Right hindlimb (tissue), 1 donor: ENCODE results near the gene PRM1.

Experiments used
- DNase-seq: peaks from one replicate; pipeline ENCODE4 v3.0.0-alpha.2; 2018

The PRM1 gene

DNA sequence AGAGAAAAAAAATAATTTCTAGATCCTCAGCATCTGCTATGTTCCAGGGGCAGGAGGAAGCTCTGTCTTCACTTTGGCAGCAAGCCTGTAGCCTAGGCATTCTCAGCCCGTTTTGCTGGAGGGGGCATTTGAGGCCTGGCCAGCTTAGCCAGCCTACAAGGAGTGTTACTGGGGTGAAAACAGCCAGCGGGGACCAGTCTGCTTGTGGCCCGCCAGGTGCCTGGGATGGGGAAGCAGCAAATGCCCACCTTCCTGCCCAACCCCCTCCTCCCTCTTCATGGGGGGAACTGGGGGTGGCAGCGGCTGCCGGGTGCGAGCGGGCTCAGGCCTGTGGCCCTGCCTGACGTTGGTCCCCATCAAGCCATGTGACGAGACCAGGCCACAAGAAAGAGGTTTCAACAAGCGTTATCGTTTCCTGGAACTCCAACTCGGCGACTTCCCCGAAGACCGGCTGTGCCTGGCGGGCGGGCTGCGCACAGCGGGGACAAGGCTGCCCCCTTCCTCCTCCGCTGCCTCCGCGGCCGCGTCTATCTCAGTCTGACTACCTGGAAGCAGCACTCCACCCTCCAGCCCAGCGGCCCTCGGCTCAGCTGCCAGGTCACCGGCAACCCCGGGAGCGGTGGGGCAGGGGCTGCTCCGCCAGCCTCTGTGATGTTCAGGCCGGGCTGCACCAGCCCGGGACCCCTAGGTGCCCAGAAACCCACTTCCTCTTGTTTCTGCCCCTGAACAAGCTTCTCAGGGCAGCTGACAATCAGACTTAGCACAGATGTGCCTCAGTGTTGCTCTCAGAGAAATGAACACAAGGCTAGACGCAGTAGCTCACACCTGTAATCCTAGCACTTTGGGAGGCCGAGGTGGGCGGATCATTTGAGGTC lies 48.0 kb downstream of the PRM1 start:
- no peak for DNase-seq

GRCh38 chr16:11232302-11232851 lies 48.8 kb downstream of the PRM1 start:
- DNase-seq = no peak

- DNase-seq = no peak
Observed at GRCh38 chr16:11231367-11231970, 49.7 kb downstream of the PRM1 start.
